Mucosa of descending colon (tissue), 3 donors: ENCODE results near the gene PPP3CA. TPM values are rescaled to one million over a fixed set of nuclear protein-coding genes. Genes with fewer than 3 reads are reported as not detected.

ENCODE experiments used
- ATAC-seq: fragments of 200-7000 bp; cut with Tn5 transposase; one replicate; pipeline ENCODE4 v1.9.1; 2020; ENCODE audit warnings: mild to moderate bottlenecking, moderate library complexity
- DNase-seq, 3 donors: peaks; one replicate each; pipeline ENCODE4 v3.0.0-alpha.2; 2020
- H3K36me3 ChIP-seq: fragments of 200-600 bp; one replicate; pipeline ENCODE4 v1.8.0; 2021; ENCODE audit warnings: low read depth, mild to moderate bottlenecking
- H3K4me1 ChIP-seq: fragments of 200-600 bp; one replicate; pipeline ENCODE4 v1.8.0; 2021; ENCODE audit warnings: low read depth, mild to moderate bottlenecking
- H3K4me3 ChIP-seq: fragments of 200-600 bp; one replicate; pipeline ENCODE4 v1.8.0; 2021; ENCODE audit warnings: mild to moderate bottlenecking
- H3K9me3 ChIP-seq: fragments of 200-600 bp; one replicate; pipeline ENCODE4 v1.8.0; 2021; ENCODE audit warnings: mild to moderate bottlenecking
- intact Hi-C, 2 donors: fragments of 100-400 bp; cut with DNase I in 1 of 2; cut with micrococcal nuclease in 1 of 2; formaldehyde crosslinking; loops; one replicate each; pipeline versions ENCODE4 v1.11.0 to v1.11.1; 2022; cut with DNase I, micrococcal nuclease
- total RNA-seq, 3 donors: library from RNA; stranded (reverse); fragmentation: NEBNext Ultra II Directional in 2 of 3; extraction: Animal tissue kit (Norgen Biotek cat#: 25700) in 2 of 3; gene quantifications; one replicate each; pipeline versions ENCODE4 v1.2.1 to v1.2.4, GENCODE V29; 2021 to 2023
- TF ChIP-seq, protein P1 (sequence below): fragments of 200-600 bp; IDR thresholded peaks from one replicate; pipeline ENCODE4 v1.8.0; 2022; ENCODE audit warnings: antibody characterized with exemption, mild to moderate bottlenecking
- donor health status: DM: no; HTN: no; CAD: no; lungs with moderate emphysema.
- donor health status: DM: no; HTN: no; CAD: no.
- donor health status: DM: no; HTN: yes; CAD: no.

Gene PPP3CA
- total RNA-seq, 3 donors from 2014 or later: 38.3 to 47.6 (median 40.4) TPM

DNA sequence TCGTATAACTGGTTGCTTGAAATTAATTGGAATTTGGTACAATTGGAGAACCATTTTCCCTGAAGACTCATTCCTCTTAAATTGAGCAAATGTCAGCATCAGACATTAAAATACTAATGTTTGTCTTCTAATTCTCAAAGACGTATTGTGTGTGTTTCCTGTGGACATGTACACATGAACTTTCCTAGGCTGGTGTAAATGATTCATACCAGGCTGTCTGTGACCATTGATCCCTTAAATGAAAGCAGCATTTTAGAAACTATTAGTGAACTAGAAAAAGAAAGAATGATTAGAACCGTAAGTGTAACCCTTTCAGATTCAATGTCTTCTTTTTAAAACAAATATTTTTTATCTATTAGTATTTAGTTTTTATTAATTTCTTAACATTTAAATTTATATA is 332.9 kb downstream of the PPP3CA start:
- Histone ChIP-seq H3K4me3 (no peak overlapping the region), H3K4me1 (no peaks in the 10 kb centered on the region), H3K36me3 (no peaks in the 10 kb centered on the region), H3K9me3 (no peaks in the 10 kb centered on the region)
- intact Hi-C loops: no loop called here
- DNase-seq (no peak), ATAC-seq (no peak)
- TF ChIP-seq, protein P1, sequence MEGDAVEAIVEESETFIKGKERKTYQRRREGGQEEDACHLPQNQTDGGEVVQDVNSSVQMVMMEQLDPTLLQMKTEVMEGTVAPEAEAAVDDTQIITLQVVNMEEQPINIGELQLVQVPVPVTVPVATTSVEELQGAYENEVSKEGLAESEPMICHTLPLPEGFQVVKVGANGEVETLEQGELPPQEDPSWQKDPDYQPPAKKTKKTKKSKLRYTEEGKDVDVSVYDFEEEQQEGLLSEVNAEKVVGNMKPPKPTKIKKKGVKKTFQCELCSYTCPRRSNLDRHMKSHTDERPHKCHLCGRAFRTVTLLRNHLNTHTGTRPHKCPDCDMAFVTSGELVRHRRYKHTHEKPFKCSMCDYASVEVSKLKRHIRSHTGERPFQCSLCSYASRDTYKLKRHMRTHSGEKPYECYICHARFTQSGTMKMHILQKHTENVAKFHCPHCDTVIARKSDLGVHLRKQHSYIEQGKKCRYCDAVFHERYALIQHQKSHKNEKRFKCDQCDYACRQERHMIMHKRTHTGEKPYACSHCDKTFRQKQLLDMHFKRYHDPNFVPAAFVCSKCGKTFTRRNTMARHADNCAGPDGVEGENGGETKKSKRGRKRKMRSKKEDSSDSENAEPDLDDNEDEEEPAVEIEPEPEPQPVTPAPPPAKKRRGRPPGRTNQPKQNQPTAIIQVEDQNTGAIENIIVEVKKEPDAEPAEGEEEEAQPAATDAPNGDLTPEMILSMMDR: no peak

DNA sequence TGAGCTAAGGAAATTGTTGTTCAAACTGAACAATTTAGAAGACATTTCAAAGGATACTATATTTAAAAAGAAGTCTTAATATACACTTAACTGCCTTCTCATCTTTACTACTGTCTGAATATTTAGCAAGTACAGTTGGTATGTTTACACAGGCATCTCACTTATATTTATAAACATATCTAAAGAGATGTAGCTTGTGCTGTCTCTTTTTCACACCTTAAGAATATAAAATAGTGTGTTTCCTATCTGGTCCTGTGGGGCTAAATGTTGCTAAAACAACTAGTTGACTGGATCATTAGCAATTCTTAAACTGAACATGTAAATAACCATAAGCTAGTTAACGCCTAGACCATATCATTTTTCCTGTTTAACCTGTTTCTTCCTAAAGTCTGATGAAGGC is 336.3 kb downstream of the PPP3CA start:
- intact Hi-C loops: no loop called here
- H3K9me3 ChIP-seq: no peaks in the 10 kb centered on the region

DNA sequence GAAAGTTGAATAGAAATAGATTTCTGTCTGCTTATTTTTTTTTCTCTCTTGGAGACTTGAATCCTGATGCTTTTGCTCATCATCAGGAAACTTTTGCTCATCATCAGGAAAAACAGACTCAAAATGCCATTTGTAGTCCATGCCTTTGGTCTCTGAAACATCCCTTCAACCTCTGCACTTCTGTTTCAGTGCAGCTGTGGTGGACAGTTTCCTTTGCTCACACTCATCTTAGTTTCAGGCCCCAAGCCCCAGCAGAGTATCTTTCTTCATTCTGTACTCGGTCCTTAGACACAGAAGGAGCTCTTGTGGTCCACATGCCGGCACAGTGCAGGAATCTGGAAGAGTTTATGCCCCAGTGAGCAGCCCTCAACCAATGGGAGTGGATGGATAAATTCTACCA is 337.9 kb downstream of the PPP3CA start:
- Histone ChIP-seq H3K9me3 (no peaks in the 10 kb centered on the region), H3K4me1 (no peaks in the 10 kb centered on the region), H3K36me3 (no peaks in the 10 kb centered on the region), H3K4me3 (no peak overlapping the region)
- ATAC-seq (no peak), DNase-seq (no peak)
- intact Hi-C loops: no loop called here
- TF ChIP-seq, protein P1: no peak

More for the DNA sequence above, 336.3 kb downstream of the PPP3CA start:
- H3K4me3 ChIP-seq: no peak overlapping the region
- no peaks in the 10 kb centered on the region for H3K4me1 ChIP-seq
- ATAC-seq: no peak
- no peak for DNase-seq
- no peaks in the 10 kb centered on the region for H3K36me3 ChIP-seq
- TF ChIP-seq, protein P1: no peak

DNA sequence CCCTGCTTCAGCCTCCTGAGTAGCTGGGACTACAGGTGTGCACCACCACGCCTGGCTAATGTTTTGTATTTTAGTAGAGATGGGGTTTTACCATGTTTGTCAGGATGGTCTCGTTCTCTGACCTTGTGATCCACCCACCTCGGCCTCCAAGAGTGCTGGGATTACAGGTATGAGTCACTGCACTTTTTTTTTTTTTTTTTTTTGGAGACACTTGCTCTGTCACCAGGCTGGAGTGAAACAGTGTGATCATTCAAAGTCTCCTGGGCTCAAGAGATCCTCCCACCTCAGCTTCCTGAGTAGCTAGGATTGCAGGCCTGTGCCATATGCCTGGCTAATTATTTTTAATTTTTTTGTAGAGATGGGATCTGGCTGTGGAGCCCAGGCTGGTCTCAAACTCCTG is 338.8 kb downstream of the PPP3CA start:
- no peaks in the 10 kb centered on the region for H3K9me3 ChIP-seq
- H3K4me3 ChIP-seq: no peak overlapping the region
- H3K36me3 ChIP-seq: no peaks in the 10 kb centered on the region
- intact Hi-C loops: no loop called here
- TF ChIP-seq, protein P1: no peak
- H3K4me1 ChIP-seq: no peaks in the 10 kb centered on the region
- DNase-seq (no peak), ATAC-seq (no peak)

DNA sequence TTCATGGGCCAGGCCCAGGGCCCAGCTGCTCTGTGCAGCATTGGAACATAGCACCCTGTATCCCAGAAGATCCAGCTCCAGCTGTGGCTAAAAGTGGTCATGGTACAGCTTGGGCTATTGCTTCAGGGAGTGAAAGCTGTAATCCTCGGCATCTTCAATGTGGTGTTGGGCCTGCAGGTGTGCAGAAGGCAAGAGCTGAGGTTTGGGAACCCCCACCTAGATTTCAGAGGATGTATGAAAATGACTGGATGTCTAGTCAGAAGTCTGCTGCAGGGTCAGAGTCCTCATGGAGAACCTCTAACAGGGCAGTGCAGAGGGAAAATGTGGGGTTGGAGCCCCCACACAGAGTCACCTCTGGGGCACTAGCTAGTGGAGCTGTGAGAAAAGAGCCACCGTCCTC is 341.7 kb downstream of the PPP3CA start:
- no peak for DNase-seq
- intact Hi-C loops: no loop called here
- TF ChIP-seq, protein P1: no peak
- no peaks in the 10 kb centered on the region for H3K4me1 ChIP-seq
- H3K9me3 ChIP-seq: no peaks in the 10 kb centered on the region
- ATAC-seq: no peak
- no peaks in the 10 kb centered on the region for H3K36me3 ChIP-seq
- no peak overlapping the region for H3K4me3 ChIP-seq

DNA sequence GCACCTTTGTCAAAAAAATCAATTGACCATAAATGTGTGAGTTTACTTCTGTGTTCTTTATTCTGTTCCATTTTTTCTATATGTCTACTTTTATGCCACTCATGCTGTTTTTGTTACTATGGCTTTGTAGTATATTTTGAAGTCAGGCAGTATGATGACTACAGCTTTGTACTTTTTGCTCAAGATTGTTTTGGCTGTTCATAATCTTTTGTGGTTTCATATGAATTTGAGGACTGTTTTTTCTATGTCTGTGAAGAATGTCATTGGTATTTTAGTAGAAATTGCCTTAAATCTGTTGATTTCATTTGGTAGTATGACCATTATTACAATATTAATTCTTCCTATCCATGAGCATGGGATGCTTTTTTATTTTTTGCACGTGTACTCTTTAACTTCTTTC is 346.8 kb downstream of the PPP3CA start:
- intact Hi-C loops: no loop called here
- H3K4me1 ChIP-seq: no peaks in the 10 kb centered on the region
- no peak overlapping the region for H3K4me3 ChIP-seq
- no peaks in the 10 kb centered on the region for H3K9me3 ChIP-seq
- no peak for ATAC-seq
- TF ChIP-seq, protein P1: no peak
- no peaks in the 10 kb centered on the region for H3K36me3 ChIP-seq
- no peak for DNase-seq
